Activated T-cell treated with anti-CD3 and anti-CD28 coated beads for 24 hours (primary cell): ENCODE data around the gene GATAD2A.
"Not testable (repeated sequence)": the region's sequence is repeated elsewhere in the genome, so short reads cannot be mapped to it uniquely, and the experiment has no call there.

Experiments
- DNase-seq: peaks from one replicate; pipeline ENCODE4 v3.0.0-alpha.2; 2020; ENCODE audit warnings: low read depth

GATAD2A gene

DNA sequence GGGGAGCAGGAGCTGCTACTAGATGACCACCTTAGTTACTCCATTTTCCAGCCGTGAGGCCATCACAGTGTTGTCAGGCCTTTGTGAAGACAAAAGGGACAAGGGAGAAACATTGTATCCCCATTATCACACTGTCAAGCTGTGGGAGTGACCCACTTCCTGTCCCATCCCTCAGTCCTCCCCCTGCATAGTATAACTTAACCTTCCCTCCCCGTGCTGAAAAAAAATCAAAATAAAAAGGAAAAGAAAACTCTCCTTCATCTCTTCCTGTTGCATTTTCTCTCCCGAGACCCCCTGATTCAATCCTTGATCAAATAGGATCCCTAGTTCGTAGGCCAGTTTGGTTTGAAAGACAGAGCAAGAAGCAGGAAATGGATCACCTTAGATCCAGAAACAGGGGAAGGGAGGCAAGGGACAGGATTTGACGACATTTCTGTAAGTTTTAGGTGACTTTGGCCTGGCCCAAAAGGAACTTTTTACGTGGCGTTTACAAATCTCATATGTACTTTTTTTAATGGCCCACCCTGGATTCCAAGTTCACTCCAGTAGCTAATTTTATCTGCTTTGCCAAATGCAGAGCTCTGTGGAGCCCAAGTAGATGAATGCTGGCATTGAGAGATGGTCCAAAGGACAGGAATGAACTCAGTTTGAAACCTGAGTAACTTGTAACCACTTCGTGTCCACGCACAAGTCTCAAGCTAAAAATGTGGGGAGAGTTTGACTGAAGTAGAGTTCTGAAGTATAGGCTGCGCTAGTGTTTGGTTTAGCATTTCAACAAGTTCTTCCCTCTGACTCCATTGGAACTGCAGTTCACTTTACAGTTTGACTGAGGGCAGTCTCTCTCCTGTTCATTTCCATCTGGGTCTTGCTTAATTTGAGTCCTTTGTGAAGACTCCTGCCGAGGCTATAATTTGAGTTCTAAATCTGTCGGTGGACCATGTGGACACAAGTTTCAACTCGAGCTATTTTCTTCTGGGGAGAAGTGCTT, 16.6 kb upstream of the GATAD2A start:
- DNase-seq = no peak

DNA sequence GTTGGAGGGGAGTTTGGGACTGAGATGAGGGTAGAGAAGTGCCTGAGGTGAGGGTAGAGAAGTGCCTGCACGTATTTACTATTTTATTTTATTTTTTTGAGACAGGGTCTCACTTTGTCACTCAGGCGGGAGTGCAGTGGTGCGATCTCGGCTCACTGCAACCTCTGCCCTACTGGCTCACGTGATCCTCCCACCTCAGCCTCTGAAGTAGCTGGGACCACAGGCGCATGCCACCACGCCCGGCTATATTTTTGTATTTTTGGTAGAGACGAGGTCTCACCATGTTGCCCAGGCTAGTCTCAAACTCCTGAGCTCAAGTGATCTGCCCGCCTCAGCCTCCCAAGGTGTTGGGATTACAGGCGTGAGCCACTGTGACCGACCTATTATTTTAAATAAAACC, 15.8 kb upstream of the GATAD2A start:
- DNase-seq = not testable (repeated sequence)

DNA sequence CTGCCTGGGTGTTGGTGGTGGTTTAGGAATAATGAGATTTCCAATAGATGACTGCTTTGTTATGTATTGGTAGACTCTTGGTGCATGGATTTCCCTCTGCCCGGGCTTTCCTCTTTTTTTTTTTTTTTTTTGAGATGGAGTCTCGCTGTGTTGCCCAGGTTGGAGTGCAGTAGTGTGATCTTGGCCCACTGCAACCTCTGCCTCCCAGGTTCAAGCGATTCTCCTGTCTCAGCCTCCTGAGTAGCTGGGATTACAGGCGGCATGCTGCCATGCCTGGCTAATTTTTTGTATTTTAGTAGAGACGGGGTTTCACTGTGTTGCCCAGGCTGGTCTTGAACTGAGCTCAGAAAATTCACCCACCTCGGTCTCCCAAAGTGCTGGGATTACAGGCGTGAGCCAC, 11.1 kb upstream of the GATAD2A start:
- DNase-seq = not testable (repeated sequence)

DNA sequence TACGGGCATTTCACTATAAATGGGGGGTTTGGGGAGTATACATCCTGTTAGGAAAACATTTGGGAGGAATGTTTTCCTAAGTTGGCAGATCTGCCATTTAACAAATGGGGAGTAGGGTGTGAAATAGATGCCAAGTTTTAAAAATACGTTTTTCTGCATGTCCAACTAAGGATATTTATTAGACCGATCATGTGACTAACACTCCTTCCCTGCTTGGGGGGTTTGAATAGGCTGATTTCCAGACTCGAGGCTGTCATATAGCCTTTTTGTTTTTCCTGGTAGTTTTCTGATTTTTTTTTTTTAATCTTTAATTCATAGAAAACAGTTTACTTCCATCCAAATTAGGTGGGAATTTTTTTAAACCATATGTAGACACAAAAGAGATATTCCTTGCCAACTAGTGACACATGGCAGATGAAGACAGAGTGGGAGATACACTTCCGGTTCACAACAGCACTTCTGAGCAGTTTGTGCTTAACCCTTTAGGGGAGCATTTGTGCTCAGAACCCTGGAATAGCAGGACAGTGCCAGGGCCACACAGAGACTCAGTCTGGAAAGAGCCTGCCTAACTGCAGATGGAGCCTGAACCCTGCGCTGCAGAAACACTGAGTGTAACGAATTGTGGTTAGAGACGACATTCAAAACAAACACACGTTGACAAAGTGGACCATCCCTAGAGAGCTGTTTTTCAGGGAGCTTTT, 5.6 kb upstream of the GATAD2A start:
- DNase-seq = no peak

DNA sequence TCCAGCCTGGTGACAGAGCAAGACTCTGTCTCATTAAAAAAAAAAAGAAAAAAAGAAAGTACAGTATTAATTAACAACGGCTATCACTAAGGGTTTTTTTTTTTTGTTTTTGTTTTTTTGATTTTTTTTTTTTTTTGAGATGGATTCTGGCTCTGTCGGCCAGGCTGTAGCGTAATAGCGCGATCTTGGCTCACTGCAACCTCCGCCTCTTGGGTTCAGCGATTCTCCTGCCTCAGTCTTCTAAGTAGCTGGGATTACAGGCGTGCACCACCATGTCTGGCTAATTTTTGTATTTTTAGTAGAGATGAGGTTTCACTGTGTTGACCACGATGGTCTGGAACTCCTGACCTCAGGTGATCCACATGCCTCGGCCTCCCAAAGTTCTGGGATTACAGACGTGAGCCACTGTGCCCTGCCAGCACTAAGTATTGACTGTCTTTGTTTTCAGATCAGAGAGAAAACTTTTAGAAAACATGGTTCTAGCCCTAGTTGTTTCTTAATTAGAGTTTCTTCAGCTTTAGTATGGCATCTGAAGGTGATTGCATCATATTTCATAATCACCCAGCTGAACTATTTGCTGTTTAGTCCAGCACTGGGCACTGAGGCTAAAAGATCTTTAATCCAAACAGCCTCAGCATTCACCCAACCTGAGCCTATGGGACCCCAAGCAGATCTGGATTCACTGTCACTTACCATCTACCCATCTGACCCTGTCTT, 2.7 kb upstream of the GATAD2A start:
- DNase-seq = no peak

DNA sequence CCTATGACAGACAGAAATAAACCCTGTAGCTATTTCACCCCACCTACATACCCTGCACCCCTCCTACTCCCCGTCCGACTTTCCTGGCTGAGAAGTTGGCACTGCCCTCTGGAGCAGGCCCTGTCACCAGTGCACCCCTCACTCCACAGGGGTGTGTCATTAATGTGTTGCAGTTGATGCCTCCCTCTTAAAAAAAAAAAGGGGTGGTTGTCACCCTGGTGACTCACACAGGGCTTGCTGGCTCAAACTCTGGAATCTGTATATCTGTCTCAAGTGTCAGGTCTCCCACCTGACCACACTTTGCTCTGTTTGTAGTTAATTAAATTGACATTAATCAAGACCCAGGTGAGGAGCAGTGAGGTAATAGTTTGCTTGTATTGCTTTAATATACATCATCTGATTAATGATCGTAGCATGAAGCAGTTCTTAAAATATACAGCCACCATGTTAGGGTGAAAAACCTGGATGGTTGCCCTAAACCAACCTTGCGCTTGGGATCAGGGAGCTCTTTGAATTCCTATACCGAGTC, 2.0 kb upstream of the GATAD2A start:
- no peak for DNase-seq

DNA sequence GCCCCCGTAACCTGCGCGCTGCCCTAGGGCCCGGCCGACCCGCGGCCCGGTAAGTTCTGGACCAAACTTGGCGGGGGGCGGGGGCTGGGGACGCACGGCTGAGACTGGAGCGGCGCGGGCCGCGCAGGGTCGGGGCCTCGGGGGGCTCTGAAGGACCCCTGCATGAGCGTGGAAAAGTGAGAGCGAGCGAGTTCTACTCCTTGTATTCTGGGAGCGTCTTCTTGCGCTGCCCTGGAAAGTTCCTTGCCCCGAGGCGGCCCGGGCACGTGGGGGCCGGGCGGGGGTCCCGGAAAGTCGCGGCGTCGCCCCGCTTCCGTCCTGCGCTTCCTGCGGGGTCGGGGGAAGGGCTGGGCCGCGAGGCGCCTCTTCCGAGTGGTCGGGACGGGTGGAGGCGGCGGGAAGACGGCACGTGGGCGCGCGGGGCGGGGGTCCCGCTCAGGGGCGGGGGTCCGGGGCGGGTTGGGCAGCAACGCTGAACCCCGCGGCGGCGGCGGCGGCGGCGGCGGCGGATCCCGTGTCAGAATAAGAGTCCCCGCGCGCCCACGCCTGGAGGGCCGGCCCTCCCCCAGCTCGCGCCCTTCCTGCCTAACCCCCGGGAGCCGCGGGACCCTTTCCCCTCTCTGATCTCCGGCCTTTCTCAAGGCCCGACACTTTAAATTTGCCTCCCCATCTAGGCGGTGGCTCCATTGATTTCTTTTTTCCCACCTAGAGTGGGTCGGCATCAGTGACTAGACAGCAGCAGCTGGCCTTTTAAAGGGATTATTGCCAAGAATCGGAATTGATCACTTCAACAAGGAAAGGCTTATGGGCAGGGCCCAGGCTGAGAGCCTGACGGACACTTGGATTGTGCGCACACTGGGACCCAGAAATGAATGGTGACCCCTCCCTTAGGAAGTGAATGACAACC, 749 bp downstream of the GATAD2A start:
- DNase-seq = peak; percentile 26

DNA sequence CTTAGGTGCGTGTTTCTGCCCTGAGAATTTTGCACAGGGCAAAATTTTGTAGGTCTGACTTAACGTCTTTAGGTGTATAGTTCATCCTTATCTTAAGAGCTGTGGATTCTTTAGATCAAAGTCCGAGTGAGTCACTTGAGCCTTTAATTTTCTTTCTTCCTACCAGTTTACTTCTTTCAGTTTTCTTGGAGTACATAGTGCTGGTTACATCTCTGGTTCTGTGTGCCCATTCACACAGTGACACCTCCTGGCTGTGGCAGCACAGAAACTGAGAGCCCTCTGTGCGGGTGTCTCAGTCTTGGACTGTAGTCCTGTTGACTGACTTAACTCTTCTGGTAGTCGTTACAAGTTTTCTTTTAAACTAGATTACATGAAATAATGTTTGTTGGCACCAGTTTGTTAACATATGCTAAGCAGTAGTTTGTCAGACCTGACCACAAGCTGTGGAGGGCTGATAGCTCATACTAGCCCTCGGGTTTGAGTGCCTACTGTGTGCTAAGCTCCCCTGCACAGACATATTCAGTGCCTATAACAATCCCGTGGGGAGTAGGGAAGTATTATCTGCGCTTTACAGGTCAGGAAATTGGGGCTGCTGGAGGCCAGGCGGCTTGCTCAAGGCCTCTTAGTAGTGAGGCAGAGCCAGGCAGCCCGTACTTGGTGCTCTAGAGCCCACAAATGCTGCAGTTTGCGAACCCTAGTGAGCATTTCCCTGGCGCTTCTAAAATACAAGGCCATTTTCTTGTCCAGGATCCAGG, 1.6 kb downstream of the GATAD2A start:
- peak; percentile 42 for DNase-seq

DNA sequence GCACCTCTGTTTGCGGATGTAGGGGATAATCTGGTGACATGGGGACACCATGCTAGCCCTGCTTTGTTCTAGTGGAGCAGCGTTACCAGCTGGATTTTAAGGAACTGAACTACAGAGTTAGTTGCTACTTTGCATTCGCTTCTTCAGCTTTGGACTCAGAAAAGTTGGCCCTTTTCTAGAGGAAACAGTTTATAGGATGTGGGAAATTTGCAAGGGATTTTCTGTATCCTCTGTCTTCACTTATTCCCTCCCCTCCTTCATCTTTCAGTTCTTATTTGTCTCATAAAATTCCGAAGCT, 2.1 kb downstream of the GATAD2A start:
- DNase-seq = no peak

DNA sequence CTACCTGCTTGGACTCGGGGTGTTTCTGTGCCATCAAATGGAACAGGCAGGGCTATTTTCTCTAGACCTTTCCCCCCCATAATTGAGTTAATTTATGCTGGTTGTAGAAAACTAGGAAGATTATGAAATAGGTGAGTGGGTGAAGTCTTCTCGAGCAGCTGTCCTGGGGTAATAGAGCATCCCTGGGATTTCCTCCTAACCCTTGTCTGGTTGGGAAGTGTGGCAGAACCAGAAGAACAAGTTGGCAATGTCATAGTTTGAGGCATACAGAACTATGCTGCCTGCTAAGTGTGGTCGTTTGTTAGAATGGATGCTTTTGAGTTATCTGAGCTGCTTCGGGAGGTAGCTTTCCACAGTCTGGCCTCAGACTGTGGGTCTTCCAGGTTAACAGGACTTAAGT, 3.7 kb downstream of the GATAD2A start:
- no peak for DNase-seq

DNA sequence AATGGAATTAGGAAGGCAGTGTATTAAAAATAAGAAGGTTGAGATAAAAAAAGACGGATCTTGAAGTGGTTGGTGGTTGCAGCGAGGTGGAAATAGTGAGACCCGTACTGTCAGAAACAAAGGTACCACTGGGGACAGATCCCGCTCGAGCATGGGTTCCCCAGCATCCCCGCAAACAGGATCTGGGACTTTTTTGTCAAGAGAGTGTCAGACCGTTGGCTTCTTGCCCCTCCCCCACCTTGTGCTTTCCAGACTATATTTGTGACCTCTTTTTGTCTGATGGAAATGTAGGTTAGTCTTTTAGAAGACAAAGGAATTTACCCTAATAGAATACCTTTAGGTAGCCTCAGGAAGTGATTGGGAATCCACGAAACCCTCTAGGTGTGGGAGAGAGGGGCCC, 4.2 kb downstream of the GATAD2A start:
- DNase-seq = no peak

DNA sequence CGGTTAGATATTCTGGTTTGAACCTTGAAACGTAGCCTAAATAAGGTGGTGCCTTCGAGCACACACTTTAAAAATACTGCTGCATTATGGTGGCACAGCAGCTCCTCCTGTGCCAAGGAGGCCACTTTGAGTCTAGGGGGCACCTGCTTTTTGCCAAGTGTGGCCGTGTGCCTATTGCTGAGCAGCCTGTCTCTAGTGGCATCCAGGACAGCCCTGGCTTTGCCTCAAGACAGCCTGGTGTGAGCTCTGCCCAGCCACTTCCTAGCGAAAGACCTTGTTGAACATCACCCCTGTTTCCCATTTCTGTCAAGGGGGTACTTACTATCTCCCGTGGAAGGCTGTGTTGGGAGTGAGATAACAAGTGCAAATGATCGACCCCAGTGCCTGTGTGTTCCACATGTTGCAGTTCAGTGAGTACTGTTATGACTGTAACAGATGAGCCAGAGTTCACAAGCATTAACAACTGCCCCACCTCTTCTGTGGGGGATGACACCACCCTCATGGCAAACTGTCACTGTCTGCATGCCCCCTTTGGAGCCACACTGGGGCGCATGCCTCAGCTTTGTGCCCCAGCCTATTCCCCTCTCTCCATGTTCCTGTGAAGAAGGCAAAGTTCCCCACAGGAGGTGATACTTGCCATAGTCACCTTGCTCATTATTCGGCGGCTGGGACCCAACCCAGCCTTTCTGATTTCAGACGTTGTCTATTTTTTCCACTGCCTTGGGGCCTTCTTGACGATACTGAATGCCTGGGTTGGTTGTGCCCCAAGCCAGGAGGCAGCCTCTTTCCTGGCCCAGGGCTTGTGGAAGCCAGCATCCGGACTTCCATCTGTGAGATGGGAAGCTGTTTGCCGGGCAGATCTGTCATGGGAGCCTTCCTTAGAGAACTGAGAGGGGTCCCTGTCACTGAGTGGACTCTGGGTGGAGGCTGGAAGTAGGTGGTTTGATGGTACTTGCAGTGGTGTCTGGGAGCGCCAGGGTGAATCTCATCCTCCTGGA, 5.4 kb downstream of the GATAD2A start:
- peak; percentile 46 for DNase-seq

DNA sequence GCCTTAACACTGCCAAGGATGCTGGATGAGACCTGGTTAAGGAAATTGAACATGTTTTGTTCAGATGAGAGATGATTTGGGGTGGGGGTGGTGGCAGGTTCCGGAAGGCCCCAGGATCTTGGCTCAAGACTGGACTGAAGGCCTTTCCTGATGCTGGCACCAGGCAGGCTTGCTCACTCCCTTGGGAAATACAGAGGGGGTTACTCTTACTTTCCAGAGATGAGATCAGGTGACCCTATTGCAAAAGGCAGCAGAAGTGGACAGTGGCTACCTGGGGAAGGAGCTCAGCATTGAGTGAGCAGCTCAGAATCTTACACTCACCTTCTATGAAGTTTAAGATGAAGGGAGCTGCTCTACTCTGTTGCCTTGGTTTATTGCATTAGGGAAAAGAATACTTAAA, 10.8 kb downstream of the GATAD2A start:
- no peak for DNase-seq

DNA sequence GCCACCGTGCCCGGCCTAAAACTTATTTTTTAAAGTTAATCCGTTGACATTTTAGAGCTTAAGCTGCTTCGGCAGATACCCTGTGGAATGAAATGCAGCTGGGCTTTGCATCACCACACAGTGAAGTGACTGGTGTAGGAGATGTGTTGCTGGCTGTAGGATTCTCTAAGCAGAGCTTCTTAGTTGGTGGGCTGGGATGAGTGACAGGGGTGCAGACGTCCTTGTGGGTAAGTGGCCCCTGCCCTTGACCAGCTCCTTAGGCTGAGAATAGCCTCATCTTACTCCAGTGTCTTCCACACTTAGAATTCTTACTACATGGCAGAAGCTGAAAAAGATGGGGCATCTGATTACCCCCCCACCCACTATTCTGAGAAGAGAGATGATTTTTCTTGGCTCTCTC, 11.6 kb downstream of the GATAD2A start:
- DNase-seq = no peak

DNA sequence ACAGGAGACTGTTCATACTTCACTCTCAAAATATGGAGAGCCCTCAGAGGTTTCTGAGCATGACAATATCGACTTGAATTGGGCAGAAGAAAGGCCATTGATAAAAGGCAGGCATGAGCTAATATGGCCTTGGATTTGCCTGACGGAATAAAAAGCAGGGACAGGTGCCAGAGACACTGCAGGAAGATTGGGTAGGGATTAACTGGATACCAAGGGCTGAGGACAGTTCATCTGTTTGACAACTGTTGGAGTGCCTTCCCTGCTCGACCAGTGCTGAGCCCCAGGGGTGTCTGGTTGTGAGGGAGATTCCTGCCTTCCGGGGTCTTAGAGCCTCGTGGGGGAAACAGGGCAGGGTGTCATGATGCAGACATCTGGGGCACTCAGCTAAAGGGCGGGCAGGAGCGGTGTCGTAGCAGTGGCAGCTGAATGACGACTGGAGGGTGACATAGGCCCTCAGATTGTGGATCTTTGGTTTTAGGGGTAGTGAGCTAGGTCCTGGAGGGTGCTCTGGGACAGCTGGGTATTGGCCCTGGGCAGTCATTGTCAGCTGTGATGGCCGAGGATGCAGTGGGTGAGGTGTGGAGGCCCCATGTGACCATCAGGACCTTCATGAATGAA, 12.3 kb downstream of the GATAD2A start:
- no peak for DNase-seq

DNA sequence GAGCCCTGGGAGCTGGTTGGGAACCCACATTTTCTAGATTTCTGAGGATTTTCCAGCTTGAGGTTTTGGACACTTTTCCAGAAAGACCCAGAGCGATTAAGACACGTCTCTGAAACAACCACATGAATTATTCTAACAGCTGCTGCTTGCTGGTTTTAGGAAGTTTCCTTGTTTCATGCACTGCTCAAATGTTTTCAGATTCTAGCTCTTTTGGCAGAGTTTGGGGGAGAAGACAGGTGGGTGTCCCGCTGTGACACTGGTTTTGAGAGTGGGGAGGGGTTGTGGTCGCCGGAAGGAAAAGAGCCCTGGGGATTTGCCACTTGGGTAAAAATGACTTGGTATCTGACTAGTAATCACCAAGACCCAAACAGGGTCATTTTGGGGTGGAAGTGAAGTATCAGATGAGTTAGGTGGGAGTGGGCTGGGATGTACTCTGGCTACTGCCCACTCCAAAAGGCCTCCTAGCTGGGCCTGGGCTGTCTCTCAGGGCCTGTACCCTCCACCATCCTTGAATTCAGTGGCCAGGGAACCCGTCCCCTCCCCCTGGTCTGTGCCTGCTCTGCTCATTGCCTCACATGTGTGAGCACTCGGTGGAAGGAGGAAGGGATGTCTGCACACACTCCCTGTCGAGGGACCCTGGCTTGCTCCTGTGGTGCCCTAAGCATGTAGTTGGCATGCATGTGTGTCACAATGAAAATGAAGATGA, 13.2 kb downstream of the GATAD2A start:
- no peak for DNase-seq

DNA sequence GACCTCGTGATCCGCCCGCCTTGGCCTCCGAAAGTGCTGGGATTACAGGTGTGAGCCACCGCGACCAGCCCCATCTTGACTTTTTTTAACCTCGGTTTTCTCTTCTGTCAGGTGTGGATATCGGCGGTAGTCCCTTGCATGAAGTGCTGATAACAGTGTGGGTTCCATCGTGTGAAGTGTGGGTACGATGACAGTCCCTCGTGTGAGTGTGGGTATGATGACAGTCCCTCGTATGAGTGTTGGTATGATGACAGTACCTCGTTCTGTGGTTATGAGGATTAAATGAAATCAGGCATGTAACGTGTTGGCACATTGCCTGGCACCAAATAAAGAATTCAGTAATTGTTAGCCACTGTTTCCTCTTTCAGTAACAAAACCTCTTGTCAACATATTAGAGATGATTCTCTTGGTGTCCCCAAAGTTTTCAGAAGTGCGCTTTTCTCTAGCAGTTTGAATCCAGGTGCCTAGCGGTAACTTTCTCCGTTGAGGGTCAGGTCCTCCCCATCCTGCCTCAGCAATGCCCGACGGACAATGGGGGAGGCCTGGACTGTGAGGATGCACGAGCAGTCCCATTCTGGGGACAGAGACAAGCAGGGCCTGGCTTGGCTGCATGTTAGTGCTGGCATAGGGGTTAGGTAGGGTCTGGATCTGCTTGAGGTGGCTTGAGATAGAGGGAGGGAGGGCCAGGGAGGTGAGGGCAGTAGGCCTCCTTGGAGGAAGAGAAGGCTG, 15.3 kb downstream of the GATAD2A start:
- DNase-seq = no peak

DNA sequence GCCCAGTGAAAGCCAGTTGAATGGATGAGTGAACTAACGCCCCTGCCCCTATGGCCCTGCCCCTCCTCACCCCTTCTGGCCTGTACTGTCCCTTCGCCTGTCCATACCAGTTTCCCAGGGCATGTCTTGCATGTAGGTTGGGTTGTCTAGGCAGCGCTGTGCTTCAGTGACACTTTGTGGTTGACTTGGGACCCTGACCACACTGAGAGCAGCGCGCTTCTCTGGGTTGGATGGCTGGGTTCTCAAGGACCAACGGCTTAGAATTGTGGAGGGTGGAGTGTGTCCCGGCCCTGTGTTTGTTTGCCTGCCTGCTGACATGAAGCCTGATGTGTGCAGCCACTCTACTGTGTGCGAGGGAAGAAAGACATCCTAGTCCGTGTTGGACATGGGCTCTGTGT, 15.8 kb downstream of the GATAD2A start:
- no peak for DNase-seq
